Measurements from ENCODE around the gene MED12.

GRCh38 chrX:71182871-71183270 is 64.5 kb downstream of the MED12 start:
- no peak for TF ChIP-seq CTCF (IDR thresholded peaks at IDR 0.05)
- no peak for TF ChIP-seq POLR2A (IDR thresholded peaks at IDR 0.05)
- no peak for TF ChIP-seq EP300 (IDR thresholded peaks at IDR 0.05)

Data from stomach (tissue), 4 donors.